GM21737 (cell line): Measurements from ENCODE around the gene SP100.
A peak's percentile ranks its signal among the peaks of the same experiment; 100 is the strongest.

ENCODE experiments used
- ATAC-seq: cut with Tn5 transposase; IDR thresholded peaks from one replicate; pipeline ENCODE4 v1.9.1; 2021; ENCODE audit warnings: mild to moderate bottlenecking, moderate library complexity; ENCODE audit not compliant: unreplicated experiment

SP100 gene

GRCh38 chr2:230525682-230526081 is 109.7 kb downstream of the SP100 start:
- no peak for ATAC-seq

DNA sequence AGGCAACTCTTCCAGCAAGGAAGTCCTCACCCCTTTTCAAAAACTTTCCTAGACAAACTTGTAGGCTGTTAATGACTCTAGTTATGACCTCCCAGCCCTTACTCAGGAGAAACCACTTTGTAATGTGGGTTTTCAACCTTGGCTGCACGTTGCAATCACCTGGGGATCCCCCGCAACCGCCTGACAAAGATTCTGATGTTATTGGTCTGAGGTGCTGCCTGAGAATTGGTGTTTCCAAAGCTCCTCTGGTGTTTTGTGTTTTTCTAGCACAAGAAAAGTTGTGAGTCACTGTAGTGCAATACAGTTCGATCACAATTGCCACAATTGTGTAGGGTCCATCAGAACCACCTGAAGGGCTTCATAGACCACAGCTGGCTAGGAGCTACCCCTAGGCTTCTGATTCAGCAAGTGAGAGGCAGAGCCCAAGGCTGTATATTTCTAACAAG is 121.6 kb downstream of the SP100 start:
- ATAC-seq: no peak

DNA sequence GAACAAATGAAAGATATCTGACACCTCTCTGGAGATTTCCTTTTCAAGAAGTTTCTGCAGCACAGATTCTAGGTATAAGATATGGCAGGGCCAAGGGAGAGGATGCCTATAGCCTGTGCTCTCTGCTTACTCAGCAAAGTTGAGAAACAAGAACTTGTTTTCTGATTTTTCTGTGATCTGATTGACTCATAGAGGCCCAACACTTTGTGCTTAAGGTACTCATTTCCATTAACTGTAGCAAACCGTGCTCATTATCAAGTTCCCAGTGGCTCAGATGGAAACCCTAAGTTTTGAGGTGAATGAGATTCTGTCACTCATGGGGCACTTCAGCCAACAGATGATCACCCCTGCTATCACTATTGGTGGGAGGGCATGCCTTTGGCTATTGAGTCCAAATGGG is 124.3 kb downstream of the SP100 start:
- ATAC-seq: no peak

DNA sequence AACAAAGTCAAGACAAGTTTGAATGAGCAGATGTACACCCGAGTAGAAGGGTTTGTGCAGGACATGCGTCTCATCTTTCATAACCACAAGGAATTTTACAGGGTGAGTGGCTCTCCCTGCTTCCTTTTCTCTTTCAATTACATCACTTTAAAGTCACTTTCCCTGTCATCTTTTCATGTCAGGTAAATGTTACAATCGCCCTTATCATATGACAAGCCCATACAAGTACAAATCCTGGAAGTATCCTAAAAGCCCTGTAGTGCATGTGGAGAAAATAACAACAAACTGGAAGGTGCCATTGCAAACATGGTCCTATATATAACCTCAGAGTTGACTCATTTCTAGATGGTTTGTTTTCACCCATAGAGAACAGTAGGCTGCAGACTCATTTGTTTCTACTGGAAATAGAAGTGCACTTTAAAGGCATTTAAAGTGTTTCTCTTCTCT is 126.0 kb downstream of the SP100 start:
- no peak for ATAC-seq

DNA sequence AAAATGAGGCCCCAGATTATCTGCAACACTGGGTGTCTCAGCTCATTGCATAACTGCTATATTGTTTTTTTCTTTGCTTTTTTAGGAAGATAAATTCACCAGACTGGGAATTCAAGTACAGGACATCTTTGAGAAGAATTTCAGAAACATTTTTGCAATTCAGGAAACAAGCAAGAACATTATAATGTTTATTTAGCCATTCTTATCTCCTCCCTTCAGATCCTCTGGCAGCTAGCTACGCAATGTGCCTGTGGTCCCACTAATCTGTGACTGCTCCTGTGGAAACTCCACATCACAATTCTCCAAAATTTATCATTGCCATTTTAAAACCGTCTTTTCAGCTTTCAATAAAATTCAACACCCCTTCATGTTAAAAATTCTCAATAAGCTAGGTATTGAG is 126.8 kb downstream of the SP100 start:
- no peak for ATAC-seq

DNA sequence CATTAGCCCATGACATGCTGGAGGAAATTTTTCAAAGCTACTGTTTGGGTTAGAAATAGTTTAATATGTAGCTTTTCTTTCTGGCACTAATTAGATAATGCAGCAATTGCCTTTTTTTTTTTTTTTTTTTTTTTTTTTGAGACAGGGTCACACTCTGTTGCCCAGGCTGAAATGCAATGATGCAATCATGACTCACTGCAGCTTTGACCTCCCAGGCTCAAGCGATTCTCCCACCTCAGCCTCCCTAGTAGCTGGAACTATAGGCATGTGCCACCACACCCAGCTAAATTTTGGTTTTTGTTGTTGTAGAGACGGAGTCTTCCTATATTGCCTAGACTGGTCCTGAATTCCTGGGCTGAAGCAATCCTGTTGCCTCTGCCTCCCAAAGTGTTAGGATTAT is 136.2 kb downstream of the SP100 start:
- ATAC-seq: no peak

- ATAC-seq: no peak
Observed at GRCh38 chr2:230557065-230557464, 141.1 kb downstream of the SP100 start.

GRCh38 chr2:230564805-230565779 is 149.1 kb downstream of the SP100 start:
- no peak for ATAC-seq

DNA sequence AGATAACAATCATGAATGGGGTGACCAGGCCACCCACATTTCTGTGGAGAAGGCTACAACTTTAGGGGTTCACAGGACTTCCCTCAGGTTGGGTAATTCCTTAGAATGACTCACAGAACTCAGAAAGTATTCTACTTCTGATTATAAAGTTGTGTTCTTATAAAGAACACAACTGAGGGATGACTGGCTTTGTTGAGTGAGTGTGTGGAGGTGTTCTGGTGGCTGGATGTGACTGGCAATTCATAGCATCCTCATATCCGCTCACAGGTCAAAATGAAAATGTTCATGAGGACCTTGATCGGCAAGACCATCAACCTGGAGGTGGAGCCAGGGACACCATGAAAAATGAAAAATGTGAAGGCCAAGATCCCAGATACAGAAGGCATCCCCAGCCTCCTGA is 153.3 kb downstream of the SP100 start:
- ATAC-seq: no peak

GRCh38 chr2:230570987-230571386 is 155.0 kb downstream of the SP100 start:
- ATAC-seq: no peak

DNA sequence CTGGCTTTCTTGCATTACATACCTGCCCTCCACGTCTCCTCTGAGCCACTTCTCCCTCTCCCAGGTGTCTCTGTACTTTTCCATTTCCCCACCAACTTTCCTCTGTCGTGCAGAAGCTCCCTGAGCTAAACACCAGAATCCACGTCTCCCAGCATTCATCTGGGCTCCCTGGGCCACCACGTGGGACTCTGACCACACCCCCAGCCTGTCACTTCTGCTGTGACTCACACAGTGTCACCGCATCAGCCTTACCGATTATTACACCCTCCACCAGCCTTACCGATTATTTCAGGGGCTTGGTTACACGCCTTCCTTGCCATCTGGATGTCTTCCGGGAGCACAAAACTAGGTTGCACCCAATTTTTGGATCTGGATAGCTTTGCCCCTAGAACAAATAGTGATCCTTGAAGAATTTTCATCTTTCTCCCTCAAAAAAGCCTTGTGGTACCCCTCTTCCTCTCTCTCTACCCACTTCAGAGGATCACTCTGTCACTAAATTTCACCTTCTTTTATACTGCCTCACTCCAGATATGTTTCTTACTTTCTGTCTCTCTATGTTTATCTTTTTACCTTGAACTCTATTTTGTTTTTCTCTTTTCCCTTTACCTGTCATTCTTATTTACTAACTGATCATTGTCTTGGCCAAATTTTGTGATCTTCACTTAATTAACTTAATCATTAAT is 159.8 kb downstream of the SP100 start:
- no peak for ATAC-seq

DNA sequence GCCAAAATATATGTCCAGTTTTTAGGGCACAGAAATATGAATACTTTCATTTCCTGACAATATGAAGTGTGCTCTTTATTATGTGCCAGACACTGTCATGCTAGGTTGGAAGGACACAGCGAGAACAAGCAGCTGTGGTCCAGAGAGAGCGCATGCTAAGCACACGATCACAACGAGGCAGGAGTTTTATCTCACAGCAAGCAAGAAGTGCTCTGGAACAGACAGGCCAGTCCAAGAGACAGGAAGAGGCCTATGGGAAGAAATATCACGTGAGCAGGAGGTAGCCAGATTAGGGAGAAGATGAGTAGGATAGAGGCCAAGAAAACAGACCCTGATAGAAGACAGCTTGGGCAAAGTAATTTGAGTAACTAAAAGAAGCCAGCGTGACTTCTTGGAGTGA is 161.1 kb downstream of the SP100 start:
- no peak for ATAC-seq

- no peak for ATAC-seq
Observed at GRCh38 chr2:230578106-230578505, 162.1 kb downstream of the SP100 start.

DNA sequence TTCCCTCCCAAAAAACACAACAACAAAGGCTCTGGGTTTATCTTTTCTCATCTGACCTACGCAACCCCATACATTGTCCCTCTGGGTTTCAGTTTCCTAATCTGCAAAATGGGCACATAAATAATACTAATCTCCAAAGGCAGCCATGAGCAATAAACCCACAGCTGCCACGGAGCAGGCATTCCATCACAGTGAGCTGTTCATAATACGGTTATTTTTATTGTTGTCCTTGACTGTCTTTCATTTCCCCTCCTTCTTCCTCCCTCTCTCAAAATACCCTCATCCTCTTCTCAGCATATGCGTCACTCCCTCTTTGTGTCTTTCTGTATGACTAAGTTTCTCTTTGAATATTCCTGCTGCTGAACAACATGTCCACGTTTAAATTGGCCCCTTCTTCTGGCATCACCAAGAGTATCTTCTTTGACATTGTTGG is 166.9 kb downstream of the SP100 start:
- ATAC-seq: no peak

DNA sequence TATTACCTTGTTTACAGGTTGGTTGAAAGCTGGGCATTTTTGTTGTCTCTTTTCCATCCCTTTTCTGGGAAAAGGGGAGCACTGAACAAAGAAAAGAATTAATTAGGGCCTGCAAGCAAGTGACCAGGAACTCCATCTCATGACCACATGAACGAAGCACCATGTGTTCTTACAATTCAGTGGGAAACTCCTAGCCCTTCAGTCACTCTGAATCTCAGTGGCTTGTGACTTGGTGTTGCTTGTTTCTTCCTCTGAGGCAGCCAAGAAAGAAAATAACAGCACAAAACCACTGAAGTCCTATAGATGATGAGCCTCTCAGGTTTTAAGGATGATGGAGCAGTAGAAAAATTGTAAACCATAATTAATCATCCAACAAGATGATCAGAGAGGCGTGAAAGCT is 167.6 kb downstream of the SP100 start:
- no peak for ATAC-seq

DNA sequence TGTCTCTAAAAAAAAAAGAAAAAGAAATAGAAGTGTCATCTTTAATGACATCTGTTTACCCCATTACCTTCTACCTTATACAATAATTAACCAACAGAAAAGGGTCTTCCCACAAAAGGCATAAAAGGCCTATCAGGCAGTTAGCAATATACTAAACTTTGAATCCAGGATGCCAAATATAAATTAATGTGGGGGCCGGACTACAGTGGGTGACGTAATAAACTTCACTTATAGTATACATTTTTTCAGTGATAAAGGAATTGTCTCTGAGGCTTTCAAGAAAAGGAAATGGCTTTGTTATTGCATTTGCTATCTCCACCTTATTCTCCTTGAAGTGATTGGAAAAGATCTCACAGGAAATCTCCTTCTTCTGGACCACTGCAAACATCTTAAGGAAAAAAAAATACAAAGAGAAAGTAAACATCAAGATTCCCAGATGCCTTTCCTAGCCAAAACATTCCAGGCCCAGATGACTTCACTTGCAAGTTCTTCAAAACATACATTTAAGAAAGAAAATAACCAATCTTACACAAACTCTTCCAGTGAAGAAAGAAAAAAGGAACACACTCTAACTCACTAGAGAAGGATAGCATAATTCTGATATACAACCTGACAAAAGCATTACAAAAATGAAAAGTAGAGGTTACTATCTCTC is 170.5 kb downstream of the SP100 start:
- no peak for ATAC-seq

- ATAC-seq: peak; percentile 2
Observed at GRCh38 chr2:230589025-230589424, 173.0 kb downstream of the SP100 start.

GRCh38 chr2:230589497-230590015 is 173.6 kb downstream of the SP100 start:
- peak; percentile 96 for ATAC-seq

DNA sequence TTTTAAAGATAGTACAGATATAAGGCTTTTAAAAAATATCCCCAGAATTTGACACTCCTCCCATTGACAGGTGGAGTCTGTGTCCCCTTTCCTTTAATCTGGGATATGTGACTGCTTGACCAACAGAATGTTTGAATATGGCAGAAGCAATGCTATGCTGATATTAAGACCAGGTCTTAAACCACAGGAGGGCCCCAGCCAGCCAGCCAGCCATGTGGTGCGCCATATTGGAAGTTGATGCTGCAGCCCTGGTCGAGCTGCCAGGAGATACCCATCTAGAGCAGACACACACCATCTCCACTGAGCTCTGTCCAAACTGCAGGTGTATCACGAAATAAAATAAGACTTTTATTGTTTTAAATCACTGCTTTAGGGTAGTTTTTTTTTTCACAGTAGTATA is 174.3 kb downstream of the SP100 start:
- ATAC-seq: no peak

- ATAC-seq: no peak
Observed at GRCh38 chr2:230591850-230592249, 175.8 kb downstream of the SP100 start.

GRCh38 chr2:230592775-230593174 is 176.8 kb downstream of the SP100 start:
- no peak for ATAC-seq
